ENCODE results near the gene CREBL2.

CREBL2 gene

GRCh38 chr12:12671850-12672660 is 60.4 kb downstream of the CREBL2 start:
- H3K9me3 Mint-ChIP-seq: no peaks in the 10 kb centered on the region
- DNase-seq (ENCODE audit: low spot score in 2 of 2) (no peak), ATAC-seq (replicated peaks; ENCODE audit: extremely low read depth, poor library complexity, severe bottlenecking) (no peak)
- H3K4me1 Mint-ChIP-seq: no peaks in the 10 kb centered on the region
- no peaks in the 10 kb centered on the region for H3K27me3 Mint-ChIP-seq
- no peaks in the 10 kb centered on the region for H3K36me3 Mint-ChIP-seq (ENCODE audit: insufficient read depth)
- H3K27ac Mint-ChIP-seq (ENCODE audit: low read depth): no peak overlapping the region
- no peak overlapping the region for H3K4me3 Mint-ChIP-seq

DNA sequence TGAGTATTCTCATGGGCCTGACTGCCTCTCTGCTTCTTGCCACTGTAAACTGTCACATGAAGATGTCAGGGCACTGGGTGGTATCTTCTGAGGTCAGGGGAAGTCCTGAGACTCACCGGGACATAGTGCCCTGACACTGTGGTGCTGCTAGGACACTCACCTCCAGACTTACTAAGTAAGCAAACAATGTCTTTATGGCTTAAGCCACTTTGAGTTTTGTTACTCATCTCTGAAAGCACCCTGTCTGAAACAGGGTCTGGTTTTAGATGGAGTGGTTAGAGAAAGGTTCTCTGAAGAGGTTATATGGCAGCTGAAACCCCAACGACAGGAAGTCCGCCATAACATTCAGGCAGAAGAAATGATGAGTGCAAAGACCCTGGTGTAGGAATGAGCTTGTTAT is 61.6 kb downstream of the CREBL2 start:
- Mint-ChIP-seq H3K27me3 (no peaks in the 10 kb centered on the region), H3K9me3 (no peaks in the 10 kb centered on the region), H3K4me3 (no peak overlapping the region), H3K4me1 (no peaks in the 10 kb centered on the region), H3K36me3 (ENCODE audit: insufficient read depth) (no peaks in the 10 kb centered on the region), H3K27ac (ENCODE audit: low read depth) (no peak overlapping the region)
- no peak for ATAC-seq (replicated peaks; ENCODE audit: extremely low read depth, poor library complexity, severe bottlenecking)
- DNase-seq (ENCODE audit: low spot score in 2 of 2): no peak

- H3K27ac Mint-ChIP-seq (ENCODE audit: low read depth): no peak overlapping the region
- H3K4me3 Mint-ChIP-seq: no peak overlapping the region
- no peaks in the 10 kb centered on the region for H3K27me3 Mint-ChIP-seq
- no peak for ATAC-seq (replicated peaks; ENCODE audit: extremely low read depth, poor library complexity, severe bottlenecking)
- H3K36me3 Mint-ChIP-seq (ENCODE audit: insufficient read depth): no peaks in the 10 kb centered on the region
- H3K4me1 Mint-ChIP-seq: no peaks in the 10 kb centered on the region
- no peaks in the 10 kb centered on the region for H3K9me3 Mint-ChIP-seq
- DNase-seq (ENCODE audit: low spot score in 2 of 2): no peak
Observed at GRCh38 chr12:12676605-12677004, 64.9 kb downstream of the CREBL2 start.

DNA sequence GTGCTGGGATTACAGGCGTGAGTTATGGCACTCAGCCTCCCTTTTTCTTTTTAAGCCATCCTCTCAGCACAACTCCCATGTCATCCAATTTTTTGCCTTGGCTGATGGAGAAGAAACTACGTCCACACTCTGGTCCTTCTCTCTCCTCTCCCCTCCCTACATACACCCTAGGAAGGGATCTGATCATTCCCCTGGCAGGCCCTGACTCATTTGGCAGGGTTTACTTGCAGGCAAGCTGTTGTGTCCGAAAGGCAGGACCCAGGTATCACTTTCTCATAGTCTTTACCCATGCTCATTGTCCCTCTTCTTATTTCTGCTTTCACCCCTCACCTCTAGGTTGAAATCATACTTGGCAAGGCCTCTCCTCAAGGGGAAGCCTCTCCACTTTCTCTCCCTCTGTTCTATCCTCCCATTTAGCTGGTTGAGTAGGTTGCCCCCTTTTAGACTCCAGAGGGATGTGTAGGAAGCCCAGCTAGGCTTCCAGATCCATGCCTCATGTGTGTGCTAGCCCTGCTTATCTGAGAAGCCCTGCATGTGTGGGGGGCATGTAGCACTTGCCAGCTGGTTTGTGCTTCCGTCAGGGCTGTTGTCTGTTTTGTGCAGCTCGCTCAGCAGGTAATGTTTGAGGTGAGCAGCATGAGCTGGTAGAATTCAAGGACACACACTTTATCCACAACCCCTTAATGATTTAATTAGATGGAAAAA is 69.5 kb downstream of the CREBL2 start:
- no peaks in the 10 kb centered on the region for H3K36me3 Mint-ChIP-seq (ENCODE audit: insufficient read depth)
- DNase-seq (ENCODE audit: low spot score in 2 of 2) (no peak), ATAC-seq (replicated peaks; ENCODE audit: extremely low read depth, poor library complexity, severe bottlenecking) (no peak)
- H3K27ac Mint-ChIP-seq (ENCODE audit: low read depth): no peak overlapping the region
- H3K4me1 Mint-ChIP-seq: no peaks in the 10 kb centered on the region
- H3K4me3 Mint-ChIP-seq: no peak overlapping the region
- no peaks in the 10 kb centered on the region for H3K27me3 Mint-ChIP-seq
- H3K9me3 Mint-ChIP-seq: no peaks in the 10 kb centered on the region

DNA sequence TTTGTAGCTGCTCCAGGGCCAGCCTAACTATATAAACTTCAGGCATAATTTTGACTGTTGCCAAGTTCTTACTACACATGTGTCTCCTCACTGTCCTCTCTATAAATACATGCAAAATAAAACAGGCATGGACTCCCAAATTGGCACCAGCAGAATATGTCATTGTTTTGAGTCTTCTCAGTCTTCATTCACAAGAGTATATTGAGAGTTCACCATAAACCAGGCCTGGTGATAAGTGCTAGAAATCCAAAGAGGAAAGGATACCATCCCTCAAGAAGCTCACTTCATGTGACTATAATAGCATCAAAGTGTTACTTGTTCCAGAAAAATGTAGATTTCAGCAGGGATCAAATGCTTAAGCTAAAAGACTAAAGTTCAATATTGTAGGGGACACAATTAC is 70.6 kb downstream of the CREBL2 start:
- no peak overlapping the region for H3K4me3 Mint-ChIP-seq
- no peak overlapping the region for H3K27ac Mint-ChIP-seq (ENCODE audit: low read depth)
- ATAC-seq (replicated peaks; ENCODE audit: extremely low read depth, poor library complexity, severe bottlenecking): no peak
- no peaks in the 10 kb centered on the region for H3K27me3 Mint-ChIP-seq
- no peak for DNase-seq (ENCODE audit: low spot score in 2 of 2)
- no peaks in the 10 kb centered on the region for H3K4me1 Mint-ChIP-seq
- no peaks in the 10 kb centered on the region for H3K9me3 Mint-ChIP-seq
- H3K36me3 Mint-ChIP-seq (ENCODE audit: insufficient read depth): no peaks in the 10 kb centered on the region

GRCh38 chr12:12683136-12683697 is 71.5 kb downstream of the CREBL2 start:
- H3K4me1 Mint-ChIP-seq: no peaks in the 10 kb centered on the region
- no peaks in the 10 kb centered on the region for H3K36me3 Mint-ChIP-seq (ENCODE audit: insufficient read depth)
- H3K9me3 Mint-ChIP-seq: no peaks in the 10 kb centered on the region
- H3K4me3 Mint-ChIP-seq: no peak overlapping the region
- ATAC-seq (replicated peaks; ENCODE audit: extremely low read depth, poor library complexity, severe bottlenecking) (no peak), DNase-seq (ENCODE audit: low spot score in 2 of 2) (no peak)
- no peak overlapping the region for H3K27ac Mint-ChIP-seq (ENCODE audit: low read depth)
- no peaks in the 10 kb centered on the region for H3K27me3 Mint-ChIP-seq

DNA sequence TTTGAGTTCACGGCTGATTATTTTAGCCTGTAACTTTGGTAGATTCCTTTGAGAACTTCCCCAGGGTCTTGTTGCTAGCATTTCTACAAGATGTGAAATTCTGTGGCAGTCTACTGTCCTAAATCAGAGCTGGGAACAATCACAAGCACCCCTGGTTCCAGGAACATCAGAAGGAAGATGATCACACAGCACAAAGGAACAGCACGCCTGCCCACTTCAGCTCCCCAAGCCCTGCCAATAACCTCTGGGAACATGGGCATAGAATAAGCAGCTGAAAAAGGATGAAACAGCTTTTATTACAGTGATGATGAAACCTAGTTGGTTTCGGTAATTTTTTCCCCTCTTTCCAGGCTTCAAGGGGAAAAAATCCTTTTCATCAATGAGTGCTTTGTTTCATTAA is 72.0 kb downstream of the CREBL2 start:
- Mint-ChIP-seq H3K27me3 (no peaks in the 10 kb centered on the region), H3K36me3 (ENCODE audit: insufficient read depth) (no peaks in the 10 kb centered on the region), H3K4me3 (no peak overlapping the region), H3K4me1 (no peaks in the 10 kb centered on the region), H3K9me3 (no peaks in the 10 kb centered on the region), H3K27ac (ENCODE audit: low read depth) (no peak overlapping the region)
- DNase-seq (ENCODE audit: low spot score in 2 of 2): no peak
- ATAC-seq (replicated peaks; ENCODE audit: extremely low read depth, poor library complexity, severe bottlenecking): no peak

DNA sequence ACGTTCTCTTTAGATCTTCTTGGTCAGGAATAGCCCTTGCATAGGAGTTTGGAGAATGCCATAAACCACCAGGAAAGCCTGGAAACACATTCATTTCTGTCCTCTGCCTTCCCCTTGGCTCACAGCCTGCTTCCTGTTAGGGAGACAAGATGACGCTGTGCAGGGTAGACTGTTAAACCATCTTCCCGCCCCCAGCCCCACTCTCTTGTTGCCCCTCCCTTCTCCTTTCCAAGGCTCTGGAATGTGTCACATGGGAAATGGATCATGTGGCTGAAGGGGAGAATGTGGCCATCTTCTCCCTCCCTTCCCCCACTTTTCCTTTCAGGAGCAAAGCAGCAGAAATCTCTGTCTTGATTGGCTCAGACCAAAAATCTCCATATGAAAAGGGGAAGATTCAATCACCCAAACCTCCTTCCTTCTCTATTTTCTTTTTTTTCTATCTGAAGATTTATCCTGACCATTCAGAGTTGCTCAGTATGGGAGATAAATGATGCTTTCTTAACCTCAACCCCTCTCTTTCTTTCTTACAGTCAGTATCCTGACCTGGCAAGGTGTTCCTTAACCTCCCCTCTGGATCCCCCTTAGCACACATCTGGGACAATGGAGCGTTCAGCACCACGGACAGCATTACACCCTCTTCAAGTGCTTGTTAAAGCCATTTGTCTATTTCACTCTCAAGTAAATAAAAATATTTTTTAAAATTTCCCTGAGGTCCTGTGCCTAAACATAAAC is 72.9 kb downstream of the CREBL2 start:
- no peak overlapping the region for H3K4me3 Mint-ChIP-seq
- no peak overlapping the region for H3K27ac Mint-ChIP-seq (ENCODE audit: low read depth)
- no peaks in the 10 kb centered on the region for H3K9me3 Mint-ChIP-seq
- DNase-seq (ENCODE audit: low spot score in 2 of 2) (no peak), ATAC-seq (replicated peaks; ENCODE audit: extremely low read depth, poor library complexity, severe bottlenecking) (no peak)
- no peaks in the 10 kb centered on the region for H3K27me3 Mint-ChIP-seq
- H3K4me1 Mint-ChIP-seq: no peaks in the 10 kb centered on the region
- H3K36me3 Mint-ChIP-seq (ENCODE audit: insufficient read depth): no peaks in the 10 kb centered on the region

DNA sequence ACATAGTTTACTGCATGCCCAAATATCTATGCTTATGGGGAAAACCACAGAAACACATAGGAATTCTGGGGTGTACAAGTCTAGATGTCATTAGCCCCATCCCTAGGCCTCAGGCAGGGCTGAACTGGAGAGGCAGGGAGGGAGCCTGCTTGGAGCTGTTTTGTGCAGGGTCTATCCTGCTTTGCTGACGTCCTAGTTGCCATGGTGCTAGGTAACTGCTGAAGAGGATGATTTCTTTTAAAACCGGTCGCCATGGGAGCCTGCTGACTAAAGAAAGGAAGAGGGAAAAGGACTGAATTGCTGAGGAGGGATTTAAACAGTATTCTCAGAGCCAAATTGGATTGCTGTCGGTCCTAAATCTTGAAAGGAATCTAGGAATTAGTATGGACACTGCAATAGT is 73.6 kb downstream of the CREBL2 start:
- ATAC-seq (replicated peaks; ENCODE audit: extremely low read depth, poor library complexity, severe bottlenecking) (no peak), DNase-seq (ENCODE audit: low spot score in 2 of 2) (no peak)
- Mint-ChIP-seq H3K36me3 (ENCODE audit: insufficient read depth) (no peaks in the 10 kb centered on the region), H3K4me1 (no peaks in the 10 kb centered on the region), H3K4me3 (no peak overlapping the region), H3K27ac (ENCODE audit: low read depth) (no peak overlapping the region), H3K9me3 (no peaks in the 10 kb centered on the region), H3K27me3 (no peaks in the 10 kb centered on the region)

GRCh38 chr12:12686472-12686871 is 74.8 kb downstream of the CREBL2 start:
- DNase-seq (ENCODE audit: low spot score in 2 of 2) (no peak), ATAC-seq (replicated peaks; ENCODE audit: extremely low read depth, poor library complexity, severe bottlenecking) (no peak)
- no peaks in the 10 kb centered on the region for H3K4me1 Mint-ChIP-seq
- H3K4me3 Mint-ChIP-seq: no peak overlapping the region
- no peaks in the 10 kb centered on the region for H3K27me3 Mint-ChIP-seq
- no peak overlapping the region for H3K27ac Mint-ChIP-seq (ENCODE audit: low read depth)
- no peaks in the 10 kb centered on the region for H3K36me3 Mint-ChIP-seq (ENCODE audit: insufficient read depth)
- H3K9me3 Mint-ChIP-seq: no peaks in the 10 kb centered on the region

DNA sequence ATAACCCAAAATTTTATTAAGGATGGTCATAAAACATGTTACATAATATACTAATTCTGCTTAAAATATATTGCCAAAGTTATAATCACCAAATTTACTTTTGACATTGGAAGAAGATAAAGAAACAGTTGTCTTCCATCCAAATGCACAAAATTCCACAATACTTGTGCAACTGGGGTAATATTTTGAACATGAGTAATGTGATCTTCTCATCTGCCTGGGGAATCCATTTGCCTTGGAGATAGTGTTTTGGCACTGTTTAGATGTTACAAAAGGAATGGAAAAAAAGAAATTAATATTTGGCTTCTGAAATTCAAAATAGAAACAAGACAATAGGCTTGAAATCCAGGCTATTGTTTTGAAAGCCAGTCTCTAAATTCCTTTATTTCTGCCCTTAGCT is 75.2 kb downstream of the CREBL2 start:
- no peak overlapping the region for H3K27ac Mint-ChIP-seq (ENCODE audit: low read depth)
- no peak for DNase-seq (ENCODE audit: low spot score in 2 of 2)
- H3K27me3 Mint-ChIP-seq: no peaks in the 10 kb centered on the region
- H3K4me1 Mint-ChIP-seq: no peaks in the 10 kb centered on the region
- no peaks in the 10 kb centered on the region for H3K36me3 Mint-ChIP-seq (ENCODE audit: insufficient read depth)
- no peaks in the 10 kb centered on the region for H3K9me3 Mint-ChIP-seq
- no peak for ATAC-seq (replicated peaks; ENCODE audit: extremely low read depth, poor library complexity, severe bottlenecking)
- H3K4me3 Mint-ChIP-seq: no peak overlapping the region

DNA sequence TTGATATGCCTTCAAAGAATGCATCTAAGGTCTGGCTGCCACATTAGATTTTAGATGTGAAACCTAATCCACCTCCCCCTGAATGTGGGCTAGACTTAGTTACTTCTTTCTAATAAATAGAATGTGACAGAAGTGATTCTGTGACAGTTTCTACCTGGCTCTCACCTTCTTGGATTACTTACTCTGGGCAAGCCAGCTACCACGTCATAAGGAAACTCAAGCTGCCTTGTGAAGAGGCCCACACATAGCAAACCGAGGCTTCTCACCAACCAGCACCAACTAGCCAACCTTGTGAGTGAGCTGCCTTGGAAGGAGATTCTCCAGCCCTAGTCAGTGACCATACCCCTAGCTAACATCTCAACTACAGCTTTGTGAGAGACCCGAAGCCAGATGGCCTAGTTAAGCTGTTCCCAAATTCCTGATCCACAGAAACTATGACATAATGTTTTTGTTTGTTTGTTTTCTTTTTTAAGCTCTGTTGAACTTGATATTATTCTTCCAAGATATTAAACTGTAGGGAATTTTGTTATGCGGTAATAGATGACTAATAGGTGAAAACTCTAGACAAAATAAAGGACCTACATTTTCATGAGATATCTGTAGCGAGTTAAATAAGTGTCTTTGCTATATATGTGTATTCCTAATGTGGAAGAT is 78.1 kb downstream of the CREBL2 start:
- H3K4me3 Mint-ChIP-seq: no peak overlapping the region
- H3K36me3 Mint-ChIP-seq (ENCODE audit: insufficient read depth): no peaks in the 10 kb centered on the region
- no peaks in the 10 kb centered on the region for H3K9me3 Mint-ChIP-seq
- no peak for ATAC-seq (replicated peaks; ENCODE audit: extremely low read depth, poor library complexity, severe bottlenecking)
- no peaks in the 10 kb centered on the region for H3K27me3 Mint-ChIP-seq
- DNase-seq (ENCODE audit: low spot score in 2 of 2): no peak
- H3K4me1 Mint-ChIP-seq: no peaks in the 10 kb centered on the region
- H3K27ac Mint-ChIP-seq (ENCODE audit: low read depth): no peak overlapping the region
